ENCODE measurements around the gene HBD.

GRCh38 chr11:5198285-5198684 lies 36.0 kb downstream of the HBD start:
- TF ChIP-seq EZH2 (IDR thresholded peaks at IDR 0.05; ENCODE audit: insufficient read depth, poor library complexity, severe bottlenecking) (no peak), EZH2phosphoT487 (IDR thresholded peaks at IDR 0.05; ENCODE audit: insufficient read depth, low read depth) (no peak)
